Neutrophil (primary cell): ENCODE measurements around the gene TGM6.

ENCODE experiments used
- H3K27ac ChIP-seq: fragments of 200-600 bp; sonication (generic); 2 replicates; pipeline ENCODE4 v1.5.1; 2016; ENCODE audit warnings: mild to moderate bottlenecking, moderate library complexity
- H3K27me3 ChIP-seq: fragments of 200-600 bp; sonication (generic); 2 replicates; pipeline ENCODE4 v1.6.0; 2016; ENCODE audit warnings: mild to moderate bottlenecking
- H3K36me3 ChIP-seq: fragments of 200-600 bp; sonication (generic); 2 replicates; pipeline ENCODE4 v1.5.1; 2017
- H3K4me1 ChIP-seq, 2 experiments: fragments of 200-600 bp in 1 of 2; sonication (generic) in 1 of 2; 1 replicate in 1 of 2; 2 replicates in 1 of 2; pipeline versions ENCODE4 v1.5.1 to v1.6.1; 2013 to 2016; ENCODE audit warnings: low read depth in 1 of 2, low read length in 1 of 2, mild to moderate bottlenecking in 1 of 2, moderate library complexity in 1 of 2; ENCODE audit not compliant: control insufficient read depth in 1 of 2, insufficient read depth in 1 of 2
- H3K4me3 ChIP-seq, 2 experiments: fragments of 200-600 bp in 1 of 2; sonication (generic) in 1 of 2; 1 replicate in 1 of 2; 2 replicates in 1 of 2; pipeline ENCODE4 v1.5.1; 2013 to 2016; ENCODE audit warnings: low read depth in 1 of 2, low read length in 1 of 2, mild to moderate bottlenecking in 1 of 2, moderate library complexity in 1 of 2
- H3K9me3 ChIP-seq: fragments of 200-600 bp; sonication (generic); 2 replicates; pipeline ENCODE4 v1.5.1; 2016
- TF ChIP-seq, protein P1 (sequence below): fragments of 200-600 bp; sonication (generic); IDR thresholded peaks from 2 replicates; pipeline ENCODE4 v1.5.1; 2016; ENCODE audit warnings: antibody characterized with exemption

The TGM6 gene

DNA sequence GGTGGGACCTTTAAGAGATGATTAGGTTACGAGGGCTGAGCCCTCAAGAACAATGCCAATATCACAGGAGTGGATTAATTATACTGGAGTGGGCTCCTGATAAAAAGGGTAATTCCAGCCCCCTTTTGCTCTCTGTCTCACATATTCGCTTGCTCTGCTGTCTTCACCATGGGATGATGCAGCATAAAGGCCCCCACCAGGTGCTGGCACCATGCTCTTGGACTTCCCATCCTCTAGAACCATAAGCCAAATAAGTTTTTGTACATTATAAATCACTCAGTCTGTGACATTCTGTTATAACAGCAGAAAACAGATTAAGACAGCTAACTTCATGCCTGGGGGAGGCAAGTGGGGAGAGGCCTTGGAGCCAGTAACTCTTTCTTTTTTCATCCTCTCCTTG is 99.7 kb downstream of the TGM6 start:
- Histone ChIP-seq H3K9me3 (no peaks in the 10 kb centered on the region), H3K27ac (no peak overlapping the region), H3K27me3 (no peaks in the 10 kb centered on the region), H3K4me3 (no peak overlapping the region), H3K4me1 (no peaks in the 10 kb centered on the region), H3K36me3 (peaks cover 29% of the 10 kb centered on the region)
- TF ChIP-seq, protein P1, sequence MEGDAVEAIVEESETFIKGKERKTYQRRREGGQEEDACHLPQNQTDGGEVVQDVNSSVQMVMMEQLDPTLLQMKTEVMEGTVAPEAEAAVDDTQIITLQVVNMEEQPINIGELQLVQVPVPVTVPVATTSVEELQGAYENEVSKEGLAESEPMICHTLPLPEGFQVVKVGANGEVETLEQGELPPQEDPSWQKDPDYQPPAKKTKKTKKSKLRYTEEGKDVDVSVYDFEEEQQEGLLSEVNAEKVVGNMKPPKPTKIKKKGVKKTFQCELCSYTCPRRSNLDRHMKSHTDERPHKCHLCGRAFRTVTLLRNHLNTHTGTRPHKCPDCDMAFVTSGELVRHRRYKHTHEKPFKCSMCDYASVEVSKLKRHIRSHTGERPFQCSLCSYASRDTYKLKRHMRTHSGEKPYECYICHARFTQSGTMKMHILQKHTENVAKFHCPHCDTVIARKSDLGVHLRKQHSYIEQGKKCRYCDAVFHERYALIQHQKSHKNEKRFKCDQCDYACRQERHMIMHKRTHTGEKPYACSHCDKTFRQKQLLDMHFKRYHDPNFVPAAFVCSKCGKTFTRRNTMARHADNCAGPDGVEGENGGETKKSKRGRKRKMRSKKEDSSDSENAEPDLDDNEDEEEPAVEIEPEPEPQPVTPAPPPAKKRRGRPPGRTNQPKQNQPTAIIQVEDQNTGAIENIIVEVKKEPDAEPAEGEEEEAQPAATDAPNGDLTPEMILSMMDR = no peak
